Suprapubic skin (tissue), 4 donors: ENCODE data around the gene PRR12. TPM values are rescaled to one million over a fixed set of nuclear protein-coding genes. Genes with fewer than 3 reads are reported as not detected.

Experiments used
- DNase-seq, 2 donors: peaks; one replicate each; pipeline ENCODE4 v3.0.0-alpha.2; 2019; ENCODE audit warnings: low spot score in 2 of 2
- H3K27ac ChIP-seq: fragments of 200-600 bp; sonication (generic); one replicate; pipeline ENCODE4 v1.5.1; 2019
- H3K27me3 ChIP-seq: fragments of 200-600 bp; sonication (generic); one replicate; pipeline ENCODE4 v1.5.1; 2019
- H3K36me3 ChIP-seq: fragments of 200-600 bp; sonication (generic); one replicate; pipeline ENCODE4 v1.5.1; 2019
- H3K4me1 ChIP-seq: fragments of 200-600 bp; sonication (generic); one replicate; pipeline ENCODE4 v1.5.1; 2019
- H3K4me3 ChIP-seq: fragments of 200-600 bp; sonication (generic); one replicate; pipeline ENCODE4 v1.5.1; 2019; ENCODE audit warnings: mild to moderate bottlenecking
- H3K9me3 ChIP-seq: fragments of 200-600 bp; sonication (generic); one replicate; pipeline ENCODE4 v1.5.1; 2019
- EP300 ChIP-seq: sonication (generic); formaldehyde crosslinking; IDR thresholded peaks from one replicate; pipeline ENCODE4 v1.6.1; 2017; ENCODE audit warnings: antibody characterized with exemption
- POLR2A ChIP-seq, 2 donors: fragments of 450-650 bp; IDR thresholded peaks; one replicate each; pipeline ENCODE4 v1.6.1; 2017; ENCODE audit warnings: antibody characterized with exemption in 2 of 2, mild to moderate bottlenecking in 2 of 2, moderate library complexity in 2 of 2
- POLR2AphosphoS5 ChIP-seq, 3 donors: sonication (generic); formaldehyde crosslinking; IDR thresholded peaks; one replicate each; pipeline ENCODE4 v1.6.1; 2017; ENCODE audit warnings: antibody characterized with exemption in 3 of 3
- WGBS: methylation state at CpG from one replicate; pipeline ENCODE4 v1.1.5; 2018; 5-methylcytosine and 5-hydroxymethylcytosine counted together
- total RNA-seq, 4 donors: library from RNA; depleted of rRNA; stranded (reverse); fragments of >200 nt; gene quantifications; one replicate each; pipeline ENCODE4 v1.1.0, GENCODE V29; 2016
- TF ChIP-seq, protein P1 (sequence below), 2 donors: fragments of 200-600 bp in 1 of 2; fragments of 450-650 bp in 1 of 2; sonication (generic) in 1 of 2; IDR thresholded peaks; one replicate each; pipeline ENCODE4 v1.5.1; 2016 to 2019; ENCODE audit warnings: antibody characterized with exemption in 2 of 2, mild to moderate bottlenecking in 1 of 2, moderate library complexity in 1 of 2

The PRR12 gene
- total RNA-seq, 4 donors from 2014 or later, result 24.6 to 50.3 (median 38.9) TPM

GRCh38 chr19:49635530-49636232, 44.7 kb downstream of the PRR12 start:
- Histone ChIP-seq H3K4me3 (no peak overlapping the region), H3K9me3 (no peaks in the 10 kb centered on the region), H3K4me1 (peaks cover 63% of the 10 kb centered on the region), H3K27me3 (no peaks in the 10 kb centered on the region), H3K27ac (no peak overlapping the region), H3K36me3 (peaks cover 6% of the 10 kb centered on the region)
- DNase-seq, result no peak
- 43% methylated on average over 20 of the region's 24 CpGs for WGBS
- TF ChIP-seq EP300, result no peak
- TF ChIP-seq, protein P1, sequence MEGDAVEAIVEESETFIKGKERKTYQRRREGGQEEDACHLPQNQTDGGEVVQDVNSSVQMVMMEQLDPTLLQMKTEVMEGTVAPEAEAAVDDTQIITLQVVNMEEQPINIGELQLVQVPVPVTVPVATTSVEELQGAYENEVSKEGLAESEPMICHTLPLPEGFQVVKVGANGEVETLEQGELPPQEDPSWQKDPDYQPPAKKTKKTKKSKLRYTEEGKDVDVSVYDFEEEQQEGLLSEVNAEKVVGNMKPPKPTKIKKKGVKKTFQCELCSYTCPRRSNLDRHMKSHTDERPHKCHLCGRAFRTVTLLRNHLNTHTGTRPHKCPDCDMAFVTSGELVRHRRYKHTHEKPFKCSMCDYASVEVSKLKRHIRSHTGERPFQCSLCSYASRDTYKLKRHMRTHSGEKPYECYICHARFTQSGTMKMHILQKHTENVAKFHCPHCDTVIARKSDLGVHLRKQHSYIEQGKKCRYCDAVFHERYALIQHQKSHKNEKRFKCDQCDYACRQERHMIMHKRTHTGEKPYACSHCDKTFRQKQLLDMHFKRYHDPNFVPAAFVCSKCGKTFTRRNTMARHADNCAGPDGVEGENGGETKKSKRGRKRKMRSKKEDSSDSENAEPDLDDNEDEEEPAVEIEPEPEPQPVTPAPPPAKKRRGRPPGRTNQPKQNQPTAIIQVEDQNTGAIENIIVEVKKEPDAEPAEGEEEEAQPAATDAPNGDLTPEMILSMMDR (IDR thresholded peaks at IDR 0.05), result peak in 1 of 2 donors; percentile 14

GRCh38 chr19:49636233-49636932, 45.4 kb downstream of the PRR12 start:
- Histone ChIP-seq H3K27me3 (no peaks in the 10 kb centered on the region), H3K9me3 (no peaks in the 10 kb centered on the region), H3K4me1 (peaks cover 63% of the 10 kb centered on the region), H3K36me3 (peaks cover 6% of the 10 kb centered on the region), H3K4me3 (no peak overlapping the region), H3K27ac (no peak overlapping the region)
- TF ChIP-seq, protein P1 (IDR thresholded peaks at IDR 0.05), result no peak
- DNase-seq, result no peak
- WGBS, result 73% methylated on average over 26 of the region's 30 CpGs

DNA sequence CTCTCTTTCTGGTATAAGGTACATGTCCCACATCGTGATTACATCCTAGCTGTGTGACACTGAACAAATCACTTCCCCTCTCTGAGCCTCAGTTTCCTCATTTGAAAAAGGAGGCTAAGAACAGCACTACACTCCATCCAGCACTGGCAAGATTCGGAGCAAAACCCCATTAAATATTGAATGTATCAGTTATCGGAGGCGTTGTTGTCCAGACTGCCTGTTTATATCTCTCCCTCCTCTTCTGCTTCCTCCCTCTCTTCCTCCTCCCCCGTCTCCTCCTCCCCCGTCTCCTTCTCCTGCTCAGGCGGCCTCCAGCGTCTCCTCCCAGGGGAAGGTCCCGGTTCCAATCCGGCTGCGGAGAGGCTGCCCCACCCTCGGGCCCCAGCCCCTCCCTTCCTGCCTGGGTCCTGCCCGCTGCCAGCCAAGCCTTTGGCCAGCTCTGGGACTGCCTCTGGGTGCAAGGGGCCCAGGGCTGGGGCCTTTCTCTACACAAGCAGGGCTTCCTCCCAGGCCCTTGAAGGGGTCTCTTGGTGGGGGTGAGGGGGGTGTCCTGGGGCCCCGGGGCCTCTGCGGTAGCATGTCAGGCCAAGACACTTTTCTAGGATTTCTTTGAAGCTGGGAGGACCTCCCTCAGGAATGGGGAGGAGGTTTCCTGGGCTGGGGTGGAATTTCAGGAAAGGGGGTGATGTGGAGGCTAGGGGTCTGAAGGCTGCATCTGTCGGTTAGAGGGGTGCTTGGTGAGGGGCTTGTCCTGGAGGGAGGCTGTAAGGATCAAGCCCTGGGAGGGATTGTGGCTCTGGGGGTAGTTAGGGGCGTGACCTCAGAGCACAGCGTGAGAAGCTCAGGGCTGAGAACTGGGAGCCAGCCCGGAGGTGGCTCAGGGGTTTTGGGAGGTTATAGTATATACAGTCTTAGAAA, 47.1 kb downstream of the PRR12 start:
- peak; percentile 89 to 93 for DNase-seq
- H3K4me1 ChIP-seq, result peaks cover 65% of the 10 kb centered on the region

GRCh38 chr19:49639401-49640112, 48.6 kb downstream of the PRR12 start:
- peaks cover 73% of the 10 kb centered on the region for H3K4me1 ChIP-seq
- 5% methylated on average over 16 of the region's 31 CpGs for WGBS
- no peaks in the 10 kb centered on the region for H3K9me3 ChIP-seq
- no peak for DNase-seq
- TF ChIP-seq EP300 (no peak), POLR2A (IDR thresholded peaks at IDR 0.05) (no peak), POLR2AphosphoS5 (IDR thresholded peaks at IDR 0.05) (no peak)
- TF ChIP-seq, protein P1 (IDR thresholded peaks at IDR 0.05), result no peak
- no peaks in the 10 kb centered on the region for H3K27me3 ChIP-seq
- peak overlapping the region; percentile 73 for H3K4me3 ChIP-seq
- peak overlapping the region; percentile 98 for H3K27ac ChIP-seq
- peaks cover 6% of the 10 kb centered on the region for H3K36me3 ChIP-seq

More for the DNA sequence above, 47.1 kb downstream of the PRR12 start:
- H3K27ac ChIP-seq, result peak overlapping the region; percentile 98
- TF ChIP-seq POLR2A (IDR thresholded peaks at IDR 0.05), result no peak
- TF ChIP-seq, protein P1 (IDR thresholded peaks at IDR 0.05), result no peak
- TF ChIP-seq EP300, result no peak
- no peak for TF ChIP-seq POLR2AphosphoS5 (IDR thresholded peaks at IDR 0.05)
- no peaks in the 10 kb centered on the region for H3K9me3 ChIP-seq
- H3K27me3 ChIP-seq, result no peaks in the 10 kb centered on the region
- peak overlapping the region; percentile 73 for H3K4me3 ChIP-seq
- peaks cover 6% of the 10 kb centered on the region for H3K36me3 ChIP-seq
- WGBS, result 6% methylated on average over 19 of the region's 19 CpGs
